Measurements from ENCODE around the gene ABLIM1.

ABLIM1 gene

GRCh38 chr10:114678336-114678735 lies 20.3 kb upstream of the ABLIM1 start:
- Histone ChIP-seq H3K36me3 (replicated peaks; ENCODE audit: low read depth, low read length) (no peaks in the 10 kb centered on the region), H3K4me3 (ENCODE audit: low read length) (no peak overlapping the region), H3K27me3 (ENCODE audit: low read depth, low read length) (peaks cover 6% of the 10 kb centered on the region; the same call in 1 of the 2 replicates), H4K20me1 (ENCODE audit: insufficient read depth, low read length) (no peaks in the 10 kb centered on the region), H3K27ac (ENCODE audit: low read length) (no peak overlapping the region), H3K4me2 (ENCODE audit: low read length) (no peak overlapping the region), H3K9ac (ENCODE audit: low read length) (no peak overlapping the region), H3K9me3 (ENCODE audit: insufficient read depth, low read length) (no peaks in the 10 kb centered on the region), H3K79me2 (ENCODE audit: low read length) (no peaks in the 10 kb centered on the region), H2AFZ (ENCODE audit: low read depth, low read length) (no peak overlapping the region), H3K4me1 (ENCODE audit: low read length) (no peaks in the 10 kb centered on the region)
- no peak for TF ChIP-seq EZH2phosphoT487 (IDR thresholded peaks at IDR 0.05; ENCODE audit: low read depth)
- TF ChIP-seq CTCF (IDR thresholded peaks at IDR 0.05; ENCODE audit: low read depth, low read length): no peak

- Histone ChIP-seq H3K79me2 (ENCODE audit: low read length) (no peaks in the 10 kb centered on the region), H3K4me2 (ENCODE audit: low read length) (no peak overlapping the region), H3K4me1 (ENCODE audit: low read length) (no peaks in the 10 kb centered on the region), H2AFZ (ENCODE audit: low read depth, low read length) (no peak overlapping the region), H3K9ac (ENCODE audit: low read length) (no peak overlapping the region), H3K27ac (ENCODE audit: low read length) (no peak overlapping the region), H3K36me3 (replicated peaks; ENCODE audit: low read depth, low read length) (no peaks in the 10 kb centered on the region), H4K20me1 (ENCODE audit: insufficient read depth, low read length) (no peaks in the 10 kb centered on the region), H3K27me3 (ENCODE audit: low read depth, low read length) (peaks cover 6% of the 10 kb centered on the region; the same call in 1 of the 2 replicates), H3K4me3 (ENCODE audit: low read length) (no peak overlapping the region), H3K9me3 (ENCODE audit: insufficient read depth, low read length) (no peaks in the 10 kb centered on the region)
- no peak for TF ChIP-seq EZH2phosphoT487 (IDR thresholded peaks at IDR 0.05; ENCODE audit: low read depth)
- no peak for TF ChIP-seq CTCF (IDR thresholded peaks at IDR 0.05; ENCODE audit: low read depth, low read length)
Observed at GRCh38 chr10:114674346-114674745, 16.3 kb upstream of the ABLIM1 start.

- Histone ChIP-seq H3K4me3 (ENCODE audit: low read length) (no peak overlapping the region), H2AFZ (ENCODE audit: low read depth, low read length) (no peak overlapping the region), H3K79me2 (ENCODE audit: low read length) (no peaks in the 10 kb centered on the region), H3K9ac (ENCODE audit: low read length) (no peak overlapping the region), H3K4me2 (ENCODE audit: low read length) (no peak overlapping the region), H4K20me1 (ENCODE audit: insufficient read depth, low read length) (no peaks in the 10 kb centered on the region), H3K4me1 (ENCODE audit: low read length) (no peaks in the 10 kb centered on the region), H3K27me3 (ENCODE audit: low read depth, low read length) (no peaks in the 10 kb centered on the region), H3K9me3 (ENCODE audit: insufficient read depth, low read length) (no peaks in the 10 kb centered on the region), H3K36me3 (replicated peaks; ENCODE audit: low read depth, low read length) (no peaks in the 10 kb centered on the region), H3K27ac (ENCODE audit: low read length) (no peak overlapping the region)
- TF ChIP-seq EZH2phosphoT487 (IDR thresholded peaks at IDR 0.05; ENCODE audit: low read depth) (no peak), CTCF (IDR thresholded peaks at IDR 0.05; ENCODE audit: low read depth, low read length) (no peak)
Observed at GRCh38 chr10:114669648-114670047, 11.6 kb upstream of the ABLIM1 start.

- no peak overlapping the region for H3K4me2 ChIP-seq (ENCODE audit: low read length)
- no peaks in the 10 kb centered on the region for H4K20me1 ChIP-seq (ENCODE audit: insufficient read depth, low read length)
- H3K4me3 ChIP-seq (ENCODE audit: low read length): no peak overlapping the region
- H3K9ac ChIP-seq (ENCODE audit: low read length): no peak overlapping the region
- no peaks in the 10 kb centered on the region for H3K4me1 ChIP-seq (ENCODE audit: low read length)
- no peak overlapping the region for H2AFZ ChIP-seq (ENCODE audit: low read depth, low read length)
- H3K27me3 ChIP-seq (ENCODE audit: low read depth, low read length): no peaks in the 10 kb centered on the region
- H3K9me3 ChIP-seq (ENCODE audit: insufficient read depth, low read length): no peaks in the 10 kb centered on the region
- H3K36me3 ChIP-seq (replicated peaks; ENCODE audit: low read depth, low read length): no peaks in the 10 kb centered on the region
- H3K79me2 ChIP-seq (ENCODE audit: low read length): no peaks in the 10 kb centered on the region
- H3K27ac ChIP-seq (ENCODE audit: low read length): no peak overlapping the region
- no peak for TF ChIP-seq EZH2phosphoT487 (IDR thresholded peaks at IDR 0.05; ENCODE audit: low read depth)
- no peak for TF ChIP-seq CTCF (IDR thresholded peaks at IDR 0.05; ENCODE audit: low read depth, low read length)
Observed at GRCh38 chr10:114668375-114669080, 10.5 kb upstream of the ABLIM1 start.
